Ovary (tissue), 9 donors: Measurements from ENCODE around the gene PCDH7. TPM values are rescaled to one million over a fixed set of nuclear protein-coding genes. Genes with fewer than 3 reads are reported as not detected.

Source experiments
- DNase-seq, 5 donors: peaks; one replicate each; pipeline ENCODE4 v3.0.0-alpha.2; 2019 to 2020
- H3K27ac ChIP-seq, 2 donors: fragments of 200-600 bp; one replicate each; pipeline versions ENCODE4 v1.5.1 to v1.8.0; 2019 to 2022
- H3K27me3 ChIP-seq: fragments of 200-600 bp; one replicate; pipeline ENCODE4 v1.8.0; 2022
- H3K36me3 ChIP-seq: fragments of 200-600 bp; sonication (generic); one replicate; pipeline ENCODE4 v1.5.1; 2019
- H3K4me1 ChIP-seq: one replicate; pipeline ENCODE4 v1.8.1; 2013; ENCODE audit warnings: mild to moderate bottlenecking, moderate library complexity; ENCODE audit not compliant: insufficient read depth
- H3K4me3 ChIP-seq: fragments of 200-600 bp; sonication (generic); one replicate; pipeline ENCODE4 v1.5.1; 2017
- H3K9me3 ChIP-seq, 2 donors: fragments of 200-600 bp in 1 of 2; sonication (generic) in 1 of 2; one replicate each; pipeline versions ENCODE4 v1.5.1 to v1.8.1; 2013 to 2019; ENCODE audit warnings: mild to moderate bottlenecking in 1 of 2, moderate library complexity in 1 of 2
- CTCF ChIP-seq, 3 donors: fragments of 450-650 bp in 2 of 3; fragments of 200-600 bp in 1 of 3; IDR thresholded peaks; one replicate each; pipeline versions ENCODE4 v1.5.1 to v1.8.0; 2016 to 2022; ENCODE audit warnings: antibody characterized with exemption in 3 of 3, mild to moderate bottlenecking in 1 of 3
- EP300 ChIP-seq: sonication (generic); formaldehyde crosslinking; IDR thresholded peaks from one replicate; pipeline ENCODE4 v1.6.1; 2017; ENCODE audit warnings: antibody characterized with exemption
- POLR2A ChIP-seq: fragments of 450-650 bp; IDR thresholded peaks from one replicate; pipeline ENCODE4 v1.6.1; 2017; ENCODE audit warnings: antibody characterized with exemption, mild to moderate bottlenecking, moderate library complexity
- WGBS, 3 donors: extraction: QIAGEN DNeasy Blood & Tissue Kit in 1 of 3; methylation state at CpG; one replicate each; pipeline versions ENCODE4 v1.1.5 to v1.1.7; 2013 to 2017; 5-methylcytosine and 5-hydroxymethylcytosine counted together
- intact Hi-C, 4 donors: fragments of 100-400 bp; cut with DNase I; formaldehyde crosslinking; loops; one replicate each; pipeline versions ENCODE4 v1.11.0 to v1.15.1; 2022 to 2023
- polyA plus RNA-seq, 2 donors: library from polyadenylated mRNA; stranded (reverse); fragments of 200-250 nt in 1 of 2; fragments of 350-450 nt in 1 of 2; fragmentation: Illumina TruSeq in 1 of 2; extraction: RNeasy Lipid Tissue Mini Kit (QIAGEN cat#74804) in 1 of 2; gene quantifications; one replicate each; pipeline ENCODE4 v1.2.3, GENCODE V29; 2013 to 2014
- total RNA-seq, 7 donors: library from RNA; depleted of rRNA in 2 of 7; stranded (reverse); fragments of >200 nt in 2 of 7; fragmentation: NEBNext Ultra II Directional in 3 of 7; extraction: Animal tissue kit (Norgen Biotek cat#: 25700) in 3 of 7; gene quantifications; one replicate each; pipeline versions ENCODE4 v1.1.0 to v1.2.4, GENCODE V29; 2016 to 2023
- donor health status: DM: no; HTN: no; CAD: no; lungs with moderate emphysema.
- donor health status: DM: no; HTN: no; CAD: no.
- donor health status: Bipolar disorder and iron deficiency.
- donor health status: DM: yes; HTN: yes; CAD: no.
- donor health status: DM: no; HTN: no; CAD: no.
- donor health status: DM: yes; HTN: yes; CAD: no.

The PCDH7 gene
- total and polyA plus RNA-seq, 9 donors, result 3.7 to 35.2 (median 13.7) TPM

- Histone ChIP-seq H3K4me3 (peak overlapping the region; percentile 57), H3K36me3 (no peaks in the 10 kb centered on the region), H3K9me3 (no peaks in the 10 kb centered on the region), H3K27ac (no peak overlapping the region), H3K27me3 (no peaks in the 10 kb centered on the region), H3K4me1 (no peaks in the 10 kb centered on the region)
- DNase-seq, result no peak
- 3 to 5% (median 4%) methylated on average over 6 of the region's 6 CpGs for WGBS, 3 donors
- intact Hi-C loops, result no loop called here
- peak in 1 of 3 donors; percentile 11 for TF ChIP-seq CTCF (IDR thresholded peaks at IDR 0.05)
- no peak for TF ChIP-seq POLR2A
Observed at GRCh38 chr4:30716158-30716557, 4.0 kb upstream of the PCDH7 start.

- H3K4me1 ChIP-seq, result no peaks in the 10 kb centered on the region
- WGBS, 3 donors, result 0 to 1% (median 1%) methylated on average over 13 to 15 of the region's 15 CpGs
- H3K36me3 ChIP-seq, result no peaks in the 10 kb centered on the region
- intact Hi-C loops, result no loop called here
- no peaks in the 10 kb centered on the region for H3K9me3 ChIP-seq
- peak overlapping the region; percentile 57 for H3K4me3 ChIP-seq
- DNase-seq, result no peak
- H3K27ac ChIP-seq, result no peak overlapping the region
- TF ChIP-seq POLR2A (no peak), CTCF (IDR thresholded peaks at IDR 0.05) (no peak), EP300 (no peak)
- no peaks in the 10 kb centered on the region for H3K27me3 ChIP-seq
Observed at GRCh38 chr4:30716681-30717207, 3.4 kb upstream of the PCDH7 start.

- Histone ChIP-seq H3K9me3 (no peaks in the 10 kb centered on the region), H3K4me1 (no peaks in the 10 kb centered on the region), H3K36me3 (no peaks in the 10 kb centered on the region), H3K27ac (peak overlapping the region in 1 of 2 donors; percentile 34), H3K4me3 (peak overlapping the region; percentile 57), H3K27me3 (no peaks in the 10 kb centered on the region)
- TF ChIP-seq EP300 (no peak), CTCF (IDR thresholded peaks at IDR 0.05) (no peak), POLR2A (no peak)
- peak; percentile 16 to 46 (median 37) for DNase-seq
- 0 to 1% (median 0%) methylated on average over 55 of the region's 55 CpGs for WGBS, 3 donors
- intact Hi-C loops, result no loop called here
Observed at GRCh38 chr4:30717208-30718020, 2.8 kb upstream of the PCDH7 start.

GRCh38 chr4:30718021-30718542, 2.1 kb upstream of the PCDH7 start:
- Histone ChIP-seq H3K27me3 (no peaks in the 10 kb centered on the region), H3K4me3 (peak overlapping the region; percentile 57), H3K27ac (peak overlapping the region in 1 of 2 donors; percentile 34), H3K36me3 (no peaks in the 10 kb centered on the region), H3K9me3 (no peaks in the 10 kb centered on the region), H3K4me1 (peaks cover 2% of the 10 kb centered on the region)
- intact Hi-C loops, result no loop called here
- TF ChIP-seq POLR2A, result no peak
- no peak for TF ChIP-seq EP300
- DNase-seq, result peak; percentile 18 to 52 (median 35)
- 0 to 1% (median 0%) methylated on average over 34 of the region's 34 CpGs for WGBS, 3 donors
